ENCODE results near the gene RPAP3.

The RPAP3 gene

GRCh38 chr12:47705566-47706425, at the start of gene RPAP3:
Gene RPAP3, minus strand, starts transcription at chr12:47706030. Its CDS starts 3,190 bp downstream, at chr12:47702840.
- peak; percentile 65 for TF ChIP-seq CTCF (IDR thresholded peaks at IDR 0.05; ENCODE audit: extremely low read depth, missing control alignments)
- DNase-seq (ENCODE audit: low spot score): peak; percentile 94

GRCh38 chr12:47754881-47755280, 49.1 kb upstream of the RPAP3 start:
- peak; percentile 37 for DNase-seq (ENCODE audit: low spot score)
- TF ChIP-seq CTCF (IDR thresholded peaks at IDR 0.05; ENCODE audit: extremely low read depth, missing control alignments): no peak

- TF ChIP-seq CTCF (IDR thresholded peaks at IDR 0.05; ENCODE audit: extremely low read depth, missing control alignments): no peak
- no peak for DNase-seq (ENCODE audit: low spot score)
Measured at GRCh38 chr12:47754126-47754525, 48.3 kb upstream of the RPAP3 start.

- TF ChIP-seq CTCF (IDR thresholded peaks at IDR 0.05; ENCODE audit: extremely low read depth, missing control alignments): no peak
- no peak for DNase-seq (ENCODE audit: low spot score)
Measured at GRCh38 chr12:47753021-47754001, 47.5 kb upstream of the RPAP3 start.

GRCh38 chr12:47752552-47752951, 46.7 kb upstream of the RPAP3 start:
- DNase-seq (ENCODE audit: low spot score): no peak

GRCh38 chr12:47752121-47752520, 46.3 kb upstream of the RPAP3 start:
- DNase-seq (ENCODE audit: low spot score): no peak
- no peak for TF ChIP-seq CTCF (IDR thresholded peaks at IDR 0.05; ENCODE audit: extremely low read depth, missing control alignments)

More at GRCh38 chr12:47752552-47752951, 46.7 kb upstream of the RPAP3 start:
- no peak for TF ChIP-seq CTCF (IDR thresholded peaks at IDR 0.05; ENCODE audit: extremely low read depth, missing control alignments)

Measured in GM20000 (cell line).